22Rv1 (cell line): ENCODE results near the gene SPATA6L.

Experiments
- CTCF ChIP-seq: fragments of 450-650 bp; IDR thresholded peaks from 2 replicates; pipeline ENCODE4 v1.5.1; 2017; ENCODE audit warnings: mild to moderate bottlenecking
- ZFX ChIP-seq: fragments of 450-650 bp; IDR thresholded peaks from 2 replicates; pipeline ENCODE4 v1.6.1; 2017; ENCODE audit warnings: antibody characterized with exemption, borderline replicate concordance

- TF ChIP-seq CTCF (no peak), ZFX (no peak)
These were observed 81.1 kb downstream of the SPATA6L start for GRCh38 chr9:4585135-4585534.
